Epithelial cell of alveolus of lung (primary cell): ENCODE data around the gene LIPK. TPM values are rescaled to one million over a fixed set of nuclear protein-coding genes. Genes with fewer than 3 reads are reported as not detected.

Experiments used
- total RNA-seq: library from RNA; depleted of rRNA; stranded (reverse); fragments of >200 nt; gene quantifications from 2 replicates; pipeline ENCODE4 v1.2.1, GENCODE V29; 2015

The LIPK gene
- not detected in 2 replicates for total RNA-seq

GRCh38 chr10:88705958-88706357, at the start of gene LIPK:
Gene LIPK, plus strand, starts transcription at chr10:88706249. Its CDS starts 18,295 bp downstream, at chr10:88724544.

GRCh38 chr10:88664142-88664541, 41.9 kb upstream of the LIPK start, which contains the start of gene LIPF:
Gene LIPF, plus strand, starts transcription at chr10:88664442. Its CDS starts 2,856 bp downstream, at chr10:88667298.

GRCh38 chr10:88759366-88760101, 53.5 kb downstream of the LIPK start, which contains the start of gene LIPN:
Gene LIPN, plus strand, starts transcription at chr10:88760020. Its CDS starts 1,386 bp downstream, at chr10:88761406.

Other genes starting within 250 kb of the LIPK start
- gene RNLS, start 122.9 kb upstream of the LIPK start, total RNA-seq, result 9.1 and 22.0 TPM in 2 replicates
- not detected in 2 replicates for gene LIPJ, start 119.5 kb upstream of the LIPK start, total RNA-seq
- not detected in 2 replicates for gene LIPF, start 41.8 kb upstream of the LIPK start, total RNA-seq
- not detected in 2 replicates for gene LIPN, start 53.8 kb downstream of the LIPK start, total RNA-seq
- gene LIPM, start 96.5 kb downstream of the LIPK start, total RNA-seq, result not detected in 2 replicates
- not detected in 2 replicates for gene ANKRD22, start 145.6 kb downstream of the LIPK start, total RNA-seq
- gene STAMBPL1, start 174.0 kb downstream of the LIPK start, total RNA-seq, result 30.3 and 84.2 TPM in 2 replicates
- gene ACTA2, start 246.5 kb downstream of the LIPK start, total RNA-seq, result 129 and 218 TPM in 2 replicates